Smooth muscle cell (in vitro differentiated cells): ENCODE data around the gene C9orf57. TPM values are rescaled to one million over a fixed set of nuclear protein-coding genes. Genes with fewer than 3 reads are reported as not detected.

Source experiments
- DNase-seq: peaks from one replicate; lab custom pipeline; 2025; ENCODE audit not compliant: unreplicated experiment; lab: John Stamatoyannopoulos, UW
- H2AFZ ChIP-seq: fragments of 200-600 bp; sonication (generic); 2 replicates; pipeline ENCODE4 v1.6.0; 2016; ENCODE audit warnings: antibody characterized with exemption, low read depth, mild to moderate bottlenecking
- H3F3A ChIP-seq: fragments of 200-600 bp; sonication (generic); 2 replicates; pipeline ENCODE4 v1.6.0; 2017; ENCODE audit warnings: antibody characterized with exemption, low read depth
- H3K27ac ChIP-seq: fragments of 200-600 bp; sonication (generic); 2 replicates; pipeline ENCODE4 v1.5.1; 2016; ENCODE audit warnings: low read depth, mild to moderate bottlenecking
- H3K27me3 ChIP-seq: fragments of 200-600 bp; sonication (generic); 2 replicates; pipeline ENCODE4 v1.6.1; 2016; ENCODE audit warnings: low read depth, mild to moderate bottlenecking
- H3K36me3 ChIP-seq: fragments of 200-600 bp; sonication (generic); 2 replicates; pipeline ENCODE4 v1.5.1; 2016; ENCODE audit warnings: low read depth
- H3K4me1 ChIP-seq: fragments of 200-600 bp; sonication (generic); 2 replicates; pipeline ENCODE4 v1.5.1; 2016; ENCODE audit warnings: low read depth
- H3K4me2 ChIP-seq: fragments of 200-600 bp; sonication (generic); 2 replicates; pipeline ENCODE4 v1.6.0; 2016; ENCODE audit warnings: mild to moderate bottlenecking
- H3K4me3 ChIP-seq: fragments of 200-600 bp; sonication (generic); 2 replicates; pipeline ENCODE4 v1.5.1; 2016; ENCODE audit warnings: mild to moderate bottlenecking
- H3K79me2 ChIP-seq: fragments of 200-600 bp; sonication (generic); 2 replicates; pipeline ENCODE4 v1.6.0; 2016; ENCODE audit warnings: low read depth, mild to moderate bottlenecking
- H3K9ac ChIP-seq: fragments of 200-600 bp; sonication (generic); 2 replicates; pipeline ENCODE4 v1.6.0; 2016; ENCODE audit warnings: low read depth
- H3K9me3 ChIP-seq: fragments of 200-600 bp; sonication (generic); replicated peaks from 2 replicates; pipeline ENCODE4 v1.5.1; 2016; ENCODE audit warnings: low read depth
- H4K20me1 ChIP-seq: fragments of 200-600 bp; sonication (generic); 2 replicates; pipeline ENCODE4 v1.6.0; 2016; ENCODE audit warnings: low read depth
- CTCF ChIP-seq: fragments of 200-600 bp; sonication (generic); IDR thresholded peaks from 2 replicates; pipeline ENCODE4 v1.5.1; 2017; ENCODE audit warnings: borderline replicate concordance, mild to moderate bottlenecking, antibody characterized with exemption; ENCODE audit not compliant: insufficient read depth, poor library complexity, severe bottlenecking
- WGBS: methylation state at CpG from one replicate; pipeline ENCODE4 v1.1.7; 2016; ENCODE audit warnings: low lambda C conversion rate; 5-methylcytosine and 5-hydroxymethylcytosine counted together
- polyA plus RNA-seq: library from polyadenylated mRNA; unstranded; fragments of >200 nt; fragmentation: Nextera tagmentation; extraction: Ambion mirVana; gene quantifications from 2 replicates; pipeline ENCODE4 v1.2.1, GENCODE V29; 2016
- total RNA-seq: library from RNA; depleted of rRNA; stranded (reverse); fragments of >200 nt; gene quantifications from 2 replicates; pipeline ENCODE4 v1.2.3, GENCODE V29; 2014

Gene C9orf57
- total and polyA plus RNA-seq, 2 experiments from 2014 or later: not detected

DNA sequence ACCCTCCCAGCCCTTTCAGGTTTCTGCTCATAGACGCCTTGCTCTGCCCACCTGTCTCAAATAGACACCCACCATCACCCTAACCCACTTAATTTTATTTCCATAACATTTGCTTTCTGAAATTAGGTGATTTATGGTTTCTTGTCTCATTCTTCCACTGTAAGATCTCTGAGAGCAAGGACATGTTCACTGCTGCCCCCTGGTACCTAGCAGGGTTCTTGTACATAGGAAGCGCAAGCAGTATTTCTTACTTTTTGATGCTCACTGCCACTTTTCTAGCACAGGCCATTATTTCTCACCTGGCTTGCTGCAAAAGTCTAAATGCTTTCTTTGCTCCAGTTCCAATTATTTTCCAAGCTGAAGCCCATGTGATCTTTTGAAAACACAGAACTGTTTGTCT lies 16.8 kb downstream of the C9orf57 start:
- no peak overlapping the region for H3K4me3 ChIP-seq
- TF ChIP-seq CTCF: no peak
- no peaks in the 10 kb centered on the region for H4K20me1 ChIP-seq
- no peaks in the 10 kb centered on the region for H3K9me3 ChIP-seq
- DNase-seq: no peak
- no peaks in the 10 kb centered on the region for H3K36me3 ChIP-seq
- no peak overlapping the region for H3K4me2 ChIP-seq
- H3K27ac ChIP-seq: no peak overlapping the region
- H3K4me1 ChIP-seq: no peaks in the 10 kb centered on the region
- 87% methylated on average over 2 of the region's 2 CpGs for whole genome bisulfite sequencing
- H2AFZ ChIP-seq: no peak overlapping the region
- H3K79me2 ChIP-seq: no peaks in the 10 kb centered on the region
- no peaks in the 10 kb centered on the region for H3F3A ChIP-seq
- no peak overlapping the region for H3K9ac ChIP-seq
- no peaks in the 10 kb centered on the region for H3K27me3 ChIP-seq

DNA sequence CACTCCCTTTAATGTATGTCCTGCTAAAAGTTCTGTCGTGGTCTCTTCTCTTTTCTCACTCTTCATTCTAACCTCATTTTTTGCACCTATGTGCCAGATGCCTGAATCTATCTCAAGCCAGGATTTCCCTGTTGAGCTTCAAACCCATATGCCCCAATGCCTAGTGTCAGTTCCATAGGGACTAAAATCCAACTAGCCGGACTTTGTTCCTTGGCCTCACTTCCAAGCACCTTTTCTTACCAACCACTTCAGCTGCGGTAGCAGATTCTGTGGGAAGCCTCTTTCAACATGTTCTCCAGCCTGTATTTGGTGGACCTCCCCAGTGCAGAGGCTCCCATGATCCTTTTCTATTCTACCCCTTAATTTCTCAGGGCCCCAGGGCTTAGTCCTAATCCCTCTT lies 17.5 kb downstream of the C9orf57 start:
- H3K4me1 ChIP-seq: no peaks in the 10 kb centered on the region
- no peak overlapping the region for H3K4me3 ChIP-seq
- H3K27ac ChIP-seq: no peak overlapping the region
- no peaks in the 10 kb centered on the region for H3K79me2 ChIP-seq
- no peak for DNase-seq
- H4K20me1 ChIP-seq: no peaks in the 10 kb centered on the region
- no peak overlapping the region for H3K4me2 ChIP-seq
- TF ChIP-seq CTCF: no peak
- no peak overlapping the region for H2AFZ ChIP-seq
- no peak overlapping the region for H3K9ac ChIP-seq
- no peaks in the 10 kb centered on the region for H3K27me3 ChIP-seq
- H3F3A ChIP-seq: no peaks in the 10 kb centered on the region
- no peaks in the 10 kb centered on the region for H3K9me3 ChIP-seq
- WGBS: 90% methylated on average over 3 of the region's 3 CpGs
- H3K36me3 ChIP-seq: no peaks in the 10 kb centered on the region

GRCh38 chr9:72041775-72042194 lies 18.6 kb downstream of the C9orf57 start:
- no peak overlapping the region for H3K27ac ChIP-seq
- H3K9ac ChIP-seq: no peak overlapping the region
- H3K36me3 ChIP-seq: no peaks in the 10 kb centered on the region
- no peaks in the 10 kb centered on the region for H3K9me3 ChIP-seq
- WGBS: 65% methylated on average over 7 of the region's 7 CpGs
- no peak for TF ChIP-seq CTCF
- no peaks in the 10 kb centered on the region for H4K20me1 ChIP-seq
- no peaks in the 10 kb centered on the region for H3K27me3 ChIP-seq
- no peaks in the 10 kb centered on the region for H3F3A ChIP-seq
- no peak overlapping the region for H3K4me3 ChIP-seq
- H3K4me1 ChIP-seq: no peaks in the 10 kb centered on the region
- H3K79me2 ChIP-seq: no peaks in the 10 kb centered on the region
- DNase-seq: no peak
- no peak overlapping the region for H3K4me2 ChIP-seq
- H2AFZ ChIP-seq: no peak overlapping the region

DNA sequence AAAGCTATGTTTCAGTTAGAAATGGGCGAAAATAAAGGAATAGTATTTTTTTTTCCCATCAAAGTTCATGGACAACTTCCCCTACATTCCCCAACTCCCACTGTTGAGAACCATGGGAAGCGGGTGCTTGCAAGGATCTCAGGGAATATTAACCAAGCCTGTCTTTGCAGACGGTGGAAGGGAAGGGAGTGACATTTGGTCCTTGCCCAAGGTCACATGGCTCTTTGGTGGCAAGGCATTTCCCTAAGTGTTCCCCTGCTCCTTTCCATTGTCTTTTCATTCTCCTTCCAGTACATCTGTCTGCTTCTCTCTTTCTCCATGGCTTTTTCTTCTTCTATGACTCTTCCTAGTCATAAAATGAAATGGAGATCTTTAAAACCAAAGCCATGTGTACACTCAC lies 19.0 kb downstream of the C9orf57 start:
- Histone ChIP-seq H3F3A (no peaks in the 10 kb centered on the region), H3K36me3 (no peaks in the 10 kb centered on the region), H3K4me2 (no peak overlapping the region), H3K9me3 (no peaks in the 10 kb centered on the region), H2AFZ (no peak overlapping the region), H3K4me3 (no peak overlapping the region), H4K20me1 (no peaks in the 10 kb centered on the region), H3K79me2 (no peaks in the 10 kb centered on the region), H3K9ac (no peak overlapping the region), H3K4me1 (no peaks in the 10 kb centered on the region), H3K27ac (no peak overlapping the region), H3K27me3 (no peaks in the 10 kb centered on the region)
- DNase-seq: no peak
- TF ChIP-seq CTCF: no peak
- WGBS: 77% methylated on average over 3 of the region's 3 CpGs
